Measurements from ENCODE around the gene ANKRD13D.

ANKRD13D gene

GRCh38 chr11:67301951-67302516, 12.9 kb downstream of the ANKRD13D start:
- Histone ChIP-seq H3K4me1 (ENCODE audit: control insufficient read depth, insufficient read depth, low read length) (peaks cover 21% of the 10 kb centered on the region), H3K27me3 (ENCODE audit: control insufficient read depth, insufficient read depth, low read length) (no peaks in the 10 kb centered on the region), H3K4me3 (ENCODE audit: low read depth, low read length) (peak overlapping the region; percentile 88), H3K27ac (ENCODE audit: low read depth, low read length) (peak overlapping the region; percentile 32; the same call in 1 of the 2 replicates), H3K36me3 (ENCODE audit: control insufficient read depth, insufficient read depth, low read length) (peaks cover 32% of the 10 kb centered on the region), H3K9me3 (ENCODE audit: control insufficient read depth, insufficient read depth, low read depth, low read length) (no peaks in the 10 kb centered on the region), H3K9ac (ENCODE audit: low read length) (peak overlapping the region; percentile 55)

GRCh38 chr11:67302571-67303131, 13.5 kb downstream of the ANKRD13D start:
- H3K27me3 ChIP-seq (ENCODE audit: control insufficient read depth, insufficient read depth, low read length) = no peaks in the 10 kb centered on the region
- H3K36me3 ChIP-seq (ENCODE audit: control insufficient read depth, insufficient read depth, low read length) = peaks cover 38% of the 10 kb centered on the region
- H3K27ac ChIP-seq (ENCODE audit: low read depth, low read length) = peak overlapping the region; percentile 3; the same call in 1 of the 2 replicates

DNA sequence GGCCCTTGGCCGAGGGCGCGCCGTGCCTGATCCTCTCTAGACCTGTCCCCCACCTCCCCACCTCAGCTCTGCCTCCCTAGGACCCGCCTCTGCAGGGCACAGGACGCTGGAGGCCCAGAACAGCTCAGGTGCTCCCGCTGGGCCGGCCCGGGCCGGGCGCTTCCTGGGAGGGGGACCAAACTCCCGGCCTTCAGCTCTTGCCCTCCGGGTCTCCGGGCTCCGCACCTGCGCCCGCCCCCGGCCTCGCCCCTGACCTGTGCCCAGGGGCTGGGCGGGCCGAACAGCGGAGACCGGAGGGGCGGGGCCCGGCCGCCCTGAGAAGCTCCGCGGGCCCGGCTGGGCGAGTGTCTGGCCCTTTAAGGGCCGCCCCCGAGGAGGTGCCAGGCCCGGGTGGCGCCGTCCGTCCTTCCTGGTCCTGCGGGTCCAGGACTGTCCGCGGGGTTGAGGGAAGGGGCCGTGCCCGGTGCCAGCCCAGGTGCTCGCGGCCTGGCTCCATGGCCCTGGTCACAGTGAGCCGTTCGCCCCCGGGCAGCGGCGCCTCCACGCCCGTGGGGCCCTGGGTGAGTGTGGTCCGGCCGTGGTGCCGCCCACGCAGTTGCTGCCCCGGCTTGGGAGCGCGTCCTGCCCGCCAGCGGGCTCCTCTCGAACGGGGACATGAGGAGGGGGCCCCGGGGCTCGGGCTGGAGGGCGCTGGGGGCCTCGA, 14.2 kb downstream of the ANKRD13D start, which contains the start of gene SSH3:
SSH3 (plus strand) TSS at position 399 of the 703 bp plus-strand sequence; CDS start at position 495, 96 bp downstream.
- H3K36me3 ChIP-seq (ENCODE audit: control insufficient read depth, insufficient read depth, low read length) = peaks cover 43% of the 10 kb centered on the region
- H3K27ac ChIP-seq (ENCODE audit: low read depth, low read length) = peak within 1 kb of the TSS; percentile 81; the same call in 1 of the 2 replicates
- H3K4me3 ChIP-seq (ENCODE audit: low read depth, low read length) = peak within 1 kb of the TSS; percentile 88
- no peaks in the 10 kb centered on the region for H3K9me3 ChIP-seq (ENCODE audit: control insufficient read depth, insufficient read depth, low read depth, low read length)
- H3K9ac ChIP-seq (ENCODE audit: low read length) = peak within 1 kb of the TSS; percentile 78
- H3K27me3 ChIP-seq (ENCODE audit: control insufficient read depth, insufficient read depth, low read length) = no peaks in the 10 kb centered on the region
- peaks cover 21% of the 10 kb centered on the region for H3K4me1 ChIP-seq (ENCODE audit: control insufficient read depth, insufficient read depth, low read length)

More at GRCh38 chr11:67302571-67303131, 13.5 kb downstream of the ANKRD13D start:
- Histone ChIP-seq H3K4me1 (ENCODE audit: control insufficient read depth, insufficient read depth, low read length) (peaks cover 21% of the 10 kb centered on the region), H3K4me3 (ENCODE audit: low read depth, low read length) (peak overlapping the region; percentile 88), H3K9ac (ENCODE audit: low read length) (peak overlapping the region; percentile 55), H3K9me3 (ENCODE audit: control insufficient read depth, insufficient read depth, low read depth, low read length) (no peaks in the 10 kb centered on the region)

GRCh38 chr11:67303835-67304411, 14.8 kb downstream of the ANKRD13D start:
- H3K4me3 ChIP-seq (ENCODE audit: low read depth, low read length) = peak overlapping the region; percentile 88
- peak overlapping the region; percentile 81; the same call in 1 of the 2 replicates for H3K27ac ChIP-seq (ENCODE audit: low read depth, low read length)
- H3K36me3 ChIP-seq (ENCODE audit: control insufficient read depth, insufficient read depth, low read length) = peaks cover 44% of the 10 kb centered on the region

DNA sequence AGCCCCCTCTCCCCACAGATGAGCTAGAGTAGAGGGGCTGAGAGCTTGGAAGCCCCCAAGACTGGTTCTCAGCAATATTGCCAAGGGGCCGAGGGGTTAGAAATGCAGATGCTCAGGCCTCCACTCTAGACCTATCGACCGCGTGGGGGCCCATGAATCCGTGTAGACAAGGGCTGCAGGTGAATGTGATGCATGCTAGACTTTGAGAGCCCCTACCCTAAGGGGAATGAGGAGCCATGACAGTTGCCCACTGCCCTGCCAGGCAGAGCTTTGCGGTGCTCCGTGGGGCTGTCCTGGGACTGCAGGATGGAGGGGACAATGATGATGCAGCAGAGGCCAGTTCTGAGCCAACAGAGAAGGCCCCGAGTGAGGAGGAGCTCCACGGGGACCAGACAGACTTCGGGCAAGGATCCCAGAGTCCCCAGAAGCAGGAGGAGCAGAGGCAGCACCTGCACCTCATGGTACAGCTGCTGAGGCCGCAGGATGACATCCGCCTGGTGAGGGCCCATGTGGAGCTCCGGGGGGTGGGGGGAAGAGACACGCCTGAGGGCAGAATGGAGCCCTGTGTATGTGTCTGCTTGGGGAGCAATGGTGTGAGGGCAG, 15.5 kb downstream of the ANKRD13D start:
- Histone ChIP-seq H3K4me3 (ENCODE audit: low read depth, low read length) (peak overlapping the region; percentile 88), H3K27ac (ENCODE audit: low read depth, low read length) (no peak overlapping the region), H3K36me3 (ENCODE audit: control insufficient read depth, insufficient read depth, low read length) (peaks cover 44% of the 10 kb centered on the region), H3K9ac (ENCODE audit: low read length) (peak overlapping the region; percentile 78), H3K4me1 (ENCODE audit: control insufficient read depth, insufficient read depth, low read length) (peaks cover 21% of the 10 kb centered on the region), H3K27me3 (ENCODE audit: control insufficient read depth, insufficient read depth, low read length) (no peaks in the 10 kb centered on the region), H3K9me3 (ENCODE audit: control insufficient read depth, insufficient read depth, low read depth, low read length) (no peaks in the 10 kb centered on the region)

More at GRCh38 chr11:67303835-67304411, 14.8 kb downstream of the ANKRD13D start:
- Histone ChIP-seq H3K4me1 (ENCODE audit: control insufficient read depth, insufficient read depth, low read length) (peaks cover 21% of the 10 kb centered on the region), H3K27me3 (ENCODE audit: control insufficient read depth, insufficient read depth, low read length) (no peaks in the 10 kb centered on the region), H3K9me3 (ENCODE audit: control insufficient read depth, insufficient read depth, low read depth, low read length) (no peaks in the 10 kb centered on the region), H3K9ac (ENCODE audit: low read length) (peak overlapping the region; percentile 78)

- Histone ChIP-seq H3K9ac (ENCODE audit: low read length) (no peak overlapping the region), H3K27ac (ENCODE audit: low read depth, low read length) (no peak overlapping the region), H3K36me3 (ENCODE audit: control insufficient read depth, insufficient read depth, low read length) (peaks cover 40% of the 10 kb centered on the region), H3K9me3 (ENCODE audit: control insufficient read depth, insufficient read depth, low read depth, low read length) (no peaks in the 10 kb centered on the region), H3K27me3 (ENCODE audit: control insufficient read depth, insufficient read depth, low read length) (no peaks in the 10 kb centered on the region), H3K4me3 (ENCODE audit: low read depth, low read length) (no peak overlapping the region), H3K4me1 (ENCODE audit: control insufficient read depth, insufficient read depth, low read length) (peaks cover 15% of the 10 kb centered on the region)
Measured at GRCh38 chr11:67306769-67307544, 17.9 kb downstream of the ANKRD13D start.

GRCh38 chr11:67307545-67308001, 18.5 kb downstream of the ANKRD13D start:
- Histone ChIP-seq H3K27ac (ENCODE audit: low read depth, low read length) (no peak overlapping the region), H3K36me3 (ENCODE audit: control insufficient read depth, insufficient read depth, low read length) (peaks cover 40% of the 10 kb centered on the region), H3K9me3 (ENCODE audit: control insufficient read depth, insufficient read depth, low read depth, low read length) (no peaks in the 10 kb centered on the region), H3K27me3 (ENCODE audit: control insufficient read depth, insufficient read depth, low read length) (no peaks in the 10 kb centered on the region), H3K9ac (ENCODE audit: low read length) (no peak overlapping the region), H3K4me1 (ENCODE audit: control insufficient read depth, insufficient read depth, low read length) (peaks cover 10% of the 10 kb centered on the region), H3K4me3 (ENCODE audit: low read depth, low read length) (no peak overlapping the region)

GRCh38 chr11:67308031-67308866, 19.1 kb downstream of the ANKRD13D start:
- Histone ChIP-seq H3K36me3 (ENCODE audit: control insufficient read depth, insufficient read depth, low read length) (peaks cover 40% of the 10 kb centered on the region), H3K4me1 (ENCODE audit: control insufficient read depth, insufficient read depth, low read length) (peaks cover 9% of the 10 kb centered on the region), H3K27ac (ENCODE audit: low read depth, low read length) (no peak overlapping the region), H3K27me3 (ENCODE audit: control insufficient read depth, insufficient read depth, low read length) (no peaks in the 10 kb centered on the region), H3K4me3 (ENCODE audit: low read depth, low read length) (no peak overlapping the region), H3K9me3 (ENCODE audit: control insufficient read depth, insufficient read depth, low read depth, low read length) (no peaks in the 10 kb centered on the region), H3K9ac (ENCODE audit: low read length) (no peak overlapping the region)

GRCh38 chr11:67309166-67309565, 20.1 kb downstream of the ANKRD13D start:
- Histone ChIP-seq H3K9ac (ENCODE audit: low read length) (no peak overlapping the region), H3K36me3 (ENCODE audit: control insufficient read depth, insufficient read depth, low read length) (peaks cover 40% of the 10 kb centered on the region), H3K9me3 (ENCODE audit: control insufficient read depth, insufficient read depth, low read depth, low read length) (no peaks in the 10 kb centered on the region), H3K27ac (ENCODE audit: low read depth, low read length) (no peak overlapping the region), H3K4me1 (ENCODE audit: control insufficient read depth, insufficient read depth, low read length) (peaks cover 8% of the 10 kb centered on the region), H3K4me3 (ENCODE audit: low read depth, low read length) (no peak overlapping the region), H3K27me3 (ENCODE audit: control insufficient read depth, insufficient read depth, low read length) (no peaks in the 10 kb centered on the region)

Data from HUES6 (cell line).